Left renal pelvis (tissue), 4 donors: ENCODE measurements around the gene NOL8. TPM values are rescaled to one million over a fixed set of nuclear protein-coding genes. Genes with fewer than 3 reads are reported as not detected.

ENCODE experiments used
- DNase-seq, 4 donors: peaks; one replicate each; pipeline ENCODE4 v3.0.0-alpha.2; 2013; ENCODE audit warnings: low read depth in 4 of 4, low spot score in 3 of 4
- polyA plus RNA-seq, 4 donors: library from polyadenylated mRNA; unstranded; fragments of 120-200 nt; gene quantifications; one replicate each; pipeline ENCODE4 v1.2.1, GENCODE V29; 2013; ENCODE audit not compliant: insufficient read length in 4 of 4

NOL8 gene
- polyA plus RNA-seq, 4 donors: 33.2 to 56.5 (median 42.5) TPM

- no peak for DNase-seq
Measured at GRCh38 chr9:92313624-92314012, 11.5 kb downstream of the NOL8 start.

DNA sequence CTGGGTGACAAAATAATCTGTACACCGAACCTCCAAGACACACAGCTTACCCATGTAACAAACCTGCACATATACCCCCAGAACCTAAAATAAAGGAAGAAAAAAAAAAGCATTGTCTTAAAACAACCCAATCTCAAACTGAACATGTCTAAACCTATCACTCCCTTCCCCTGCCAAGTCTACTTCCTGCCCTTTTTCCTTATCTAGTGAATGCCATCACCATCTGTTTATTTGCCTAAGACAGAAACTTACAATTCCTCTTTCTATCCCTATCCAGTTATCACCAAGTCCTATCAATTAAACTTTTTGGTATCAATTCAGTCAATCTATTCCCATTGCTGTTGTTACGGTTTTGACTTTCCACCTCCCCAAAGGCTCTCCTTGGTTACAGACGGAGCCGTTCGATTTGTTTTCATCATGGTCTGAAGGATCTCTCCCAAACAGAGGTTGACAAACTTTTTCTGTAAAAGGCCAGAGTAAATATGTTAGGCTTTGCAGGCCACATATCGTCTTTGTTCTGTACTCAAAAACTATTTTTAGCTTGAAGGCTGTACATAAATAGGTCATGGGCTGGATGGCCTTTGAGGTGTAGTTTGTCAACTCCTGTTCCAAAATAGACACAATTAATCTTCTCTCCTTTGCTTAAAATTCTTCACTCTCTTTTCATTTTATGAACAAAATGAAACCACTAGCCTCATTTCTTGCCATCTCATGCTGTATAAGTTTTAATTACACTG lies 12.1 kb downstream of the NOL8 start:
- DNase-seq: no peak

GRCh38 chr9:92310562-92310961 lies 14.6 kb downstream of the NOL8 start:
- no peak for DNase-seq

GRCh38 chr9:92308893-92309292 lies 16.3 kb downstream of the NOL8 start:
- DNase-seq: no peak

- no peak for DNase-seq
Measured at GRCh38 chr9:92300936-92301335, 24.2 kb downstream of the NOL8 start.

DNA sequence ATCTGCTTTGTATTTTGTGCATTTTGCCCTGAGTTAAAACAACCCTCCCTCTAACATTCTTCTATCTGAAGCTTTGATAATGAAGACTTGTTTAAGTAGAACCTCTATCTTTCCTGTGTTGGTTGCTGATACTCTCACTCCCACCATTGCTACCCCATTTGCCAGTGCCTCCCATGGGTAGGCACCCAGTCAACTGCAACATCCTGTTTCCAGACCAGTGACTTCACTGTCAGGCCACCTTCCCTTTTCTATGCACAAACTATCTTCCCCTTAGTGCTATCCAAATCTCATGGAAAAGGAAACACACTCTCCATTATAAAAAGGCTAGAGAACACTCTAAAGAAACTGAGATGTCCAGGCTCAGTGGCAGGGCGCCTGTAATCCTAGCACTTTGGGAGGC lies 26.0 kb downstream of the NOL8 start:
- no peak for DNase-seq

GRCh38 chr9:92298036-92298435 lies 27.1 kb downstream of the NOL8 start:
- no peak for DNase-seq

DNA sequence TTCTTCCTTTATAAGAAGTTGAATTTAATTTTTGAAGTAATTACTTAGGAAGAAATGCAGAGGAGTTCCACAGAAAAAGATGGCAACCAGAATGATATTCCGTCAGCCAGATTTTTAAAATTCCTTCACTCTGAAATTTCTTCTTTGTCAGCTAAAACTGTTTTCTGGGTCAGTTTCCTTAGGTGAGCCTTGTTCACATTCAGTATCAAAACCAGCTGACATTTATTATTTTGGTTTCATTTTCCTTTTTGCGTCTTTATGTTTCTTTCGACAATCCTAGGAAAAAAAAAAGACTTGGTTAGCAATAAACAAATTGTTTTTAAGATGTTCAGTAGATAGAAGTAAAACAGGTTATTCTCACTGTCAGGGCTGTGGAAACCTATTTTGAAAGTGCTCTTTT lies 27.5 kb downstream of the NOL8 start:
- DNase-seq: no peak

GRCh38 chr9:92295827-92296258 lies 29.3 kb downstream of the NOL8 start:
- no peak for DNase-seq

DNA sequence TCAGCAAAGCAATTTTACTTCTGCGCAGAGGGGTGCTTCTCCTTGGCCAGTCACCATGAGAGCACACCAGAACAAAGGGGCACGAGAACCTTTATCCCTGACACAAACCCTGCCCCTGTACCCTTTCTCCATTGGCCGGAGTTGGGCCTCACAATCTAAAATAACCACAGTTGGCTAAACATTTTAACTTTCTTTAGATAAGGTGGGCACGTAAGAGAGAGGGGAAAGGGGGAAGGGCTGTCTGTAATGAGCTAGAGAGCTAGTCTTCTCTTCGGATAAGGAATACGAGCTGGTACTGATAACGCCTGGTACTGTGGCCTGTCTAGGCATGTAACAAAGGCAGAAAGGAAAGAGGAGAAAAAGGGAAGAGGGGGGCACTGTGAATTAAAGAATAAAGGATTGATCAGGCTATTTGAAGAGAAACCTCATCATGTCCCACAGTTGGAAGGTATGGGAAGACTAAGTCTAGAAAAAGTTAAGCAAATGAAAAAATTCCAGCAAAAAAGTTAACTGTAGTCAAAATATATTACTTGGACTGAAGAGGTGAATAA lies 29.8 kb downstream of the NOL8 start:
- DNase-seq: no peak

GRCh38 chr9:92294297-92294676 lies 30.9 kb downstream of the NOL8 start:
- no peak for DNase-seq

DNA sequence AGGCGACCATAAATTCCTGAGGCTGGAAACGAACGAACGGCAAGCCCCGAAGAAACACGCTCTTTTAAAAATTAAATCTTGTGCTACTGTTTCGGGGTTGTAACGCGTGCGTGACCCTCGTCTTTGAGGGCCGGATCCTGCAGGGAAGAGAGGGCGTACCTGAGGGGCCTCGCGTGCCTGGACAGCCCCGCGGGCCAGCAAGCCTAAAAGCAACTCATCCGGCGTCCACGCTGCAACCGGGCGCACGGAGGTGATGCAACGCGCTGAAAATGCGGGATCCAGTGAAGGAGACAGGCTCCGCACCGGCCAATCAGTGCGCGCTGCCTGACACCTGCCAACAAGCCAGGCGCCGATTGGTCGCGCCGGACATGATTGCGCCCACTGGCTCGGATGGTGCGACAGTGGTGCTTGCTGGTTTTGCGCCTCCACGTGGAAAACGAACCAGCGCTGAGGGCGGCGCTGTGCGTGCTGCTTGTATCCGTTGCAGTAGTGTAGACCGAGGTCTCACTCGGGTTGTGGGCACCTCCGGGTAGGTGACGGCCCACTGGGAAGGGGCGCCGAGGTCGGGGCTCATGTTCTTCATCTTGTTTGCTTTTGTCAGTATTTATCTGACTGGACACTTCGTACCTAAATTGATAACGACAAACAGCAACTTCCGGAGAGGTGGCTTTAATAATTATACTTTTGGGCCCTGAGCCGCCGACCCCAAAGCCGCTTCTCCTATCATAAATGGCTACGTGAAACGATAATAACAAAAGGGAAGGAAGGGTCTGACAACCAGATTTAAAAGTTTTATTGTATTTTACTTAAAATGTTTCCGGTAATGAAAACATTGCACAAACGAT lies 31.5 kb downstream of the NOL8 start, which contains the start of gene IARS1:
Gene IARS1 (minus strand): TSS at position 246 of the 845 bp plus-strand sequence. CDS start 4,278 bp downstream, outside the sequence.
- peak; percentile 94 to 96 (median 94) for DNase-seq

GRCh38 chr9:92293075-92293354 lies 32.1 kb downstream of the NOL8 start:
- no peak for DNase-seq

- no peak for DNase-seq
Measured at GRCh38 chr9:92292338-92293074, 32.6 kb downstream of the NOL8 start.

- no peak for DNase-seq
Measured at GRCh38 chr9:92291577-92291976, 33.6 kb downstream of the NOL8 start.

DNA sequence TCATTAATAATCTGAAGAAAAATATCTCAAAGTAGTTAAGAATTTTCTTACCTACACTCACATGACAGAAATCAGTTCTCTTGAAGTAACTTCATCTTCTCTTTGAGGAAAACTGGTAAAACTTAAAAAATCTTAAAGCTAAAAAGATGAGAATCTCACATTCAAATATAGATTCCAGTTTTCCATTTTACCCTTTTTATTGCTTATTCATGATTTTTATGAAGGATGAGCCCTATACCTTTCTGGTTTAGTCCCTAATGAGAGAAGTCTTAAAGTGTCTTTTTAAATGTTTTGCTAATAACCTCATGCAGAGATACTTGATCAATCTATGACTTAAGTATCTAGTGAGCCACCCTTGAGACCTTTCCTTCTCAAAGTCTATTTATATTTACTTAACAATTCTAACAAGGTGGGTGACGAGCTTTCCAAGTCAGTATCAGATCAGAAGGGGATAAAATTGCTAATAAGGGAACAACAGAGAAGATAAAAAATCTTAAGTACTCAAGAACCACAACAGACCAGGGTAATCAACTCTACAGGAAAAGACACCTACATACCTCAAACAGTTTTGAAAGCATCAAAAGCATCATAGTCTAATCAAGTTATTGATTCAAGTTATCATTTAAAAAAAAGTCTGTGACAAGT lies 34.2 kb downstream of the NOL8 start:
- no peak for DNase-seq

DNA sequence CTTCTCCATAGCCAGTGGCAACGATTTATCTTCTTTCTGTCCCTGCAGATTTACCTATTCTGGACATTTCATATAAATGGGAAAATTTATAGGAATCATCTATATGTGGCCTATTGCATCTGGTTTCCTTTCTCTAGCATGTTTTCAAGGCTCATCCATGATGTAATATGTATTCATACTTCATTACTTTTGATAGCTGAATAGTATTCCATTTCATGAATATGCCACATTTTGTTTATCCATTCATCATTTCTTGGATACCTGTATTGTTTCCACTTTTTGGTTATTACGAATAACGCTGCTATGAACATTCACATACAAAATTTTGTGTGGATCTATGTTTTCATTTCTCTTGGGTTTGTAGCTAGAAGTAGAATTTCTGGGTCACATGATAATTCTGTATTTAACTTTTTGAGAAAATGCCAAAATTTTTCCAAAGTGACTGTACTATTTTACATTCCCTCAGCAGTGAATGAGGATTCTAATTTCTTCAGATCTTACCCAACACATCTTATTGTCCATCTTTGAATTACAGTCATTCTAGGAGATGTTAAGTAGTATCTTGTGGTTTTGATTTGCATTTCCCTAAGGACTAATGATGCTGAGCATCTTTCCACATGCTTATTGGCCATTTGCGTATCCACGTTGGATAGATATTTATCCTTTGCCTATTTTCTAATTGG lies 35.3 kb downstream of the NOL8 start:
- DNase-seq: no peak

DNA sequence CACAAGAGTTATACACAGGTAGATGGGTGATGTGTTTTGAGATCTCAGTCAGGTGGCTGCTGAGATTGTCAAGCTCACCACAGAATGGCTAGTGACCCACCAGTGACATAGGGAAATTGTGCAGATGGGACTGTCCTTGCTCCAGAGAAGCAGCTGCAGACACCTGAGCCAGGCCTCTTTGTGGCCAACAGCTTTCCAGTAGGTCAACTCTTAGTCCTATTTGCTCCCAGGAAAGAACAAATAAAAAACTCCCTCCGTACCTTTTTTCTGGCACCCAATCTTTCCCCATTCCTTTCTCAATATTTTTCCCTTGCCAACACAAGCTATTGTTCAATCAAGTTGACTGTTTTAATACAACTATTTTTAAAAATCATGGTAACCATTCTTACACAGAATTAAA lies 45.8 kb downstream of the NOL8 start:
- DNase-seq: no peak

GRCh38 chr9:92278110-92278509 lies 47.0 kb downstream of the NOL8 start:
- no peak for DNase-seq
